GM19238 (cell line): Measurements from ENCODE around the gene SORCS1.
"Not testable (repeated sequence)": the region's sequence is repeated elsewhere in the genome, so short reads cannot be mapped to it uniquely, and the experiment has no call there.

Experiments used
- DNase-seq: peaks from one replicate; pipeline ENCODE4 v3.0.0; 2011; ENCODE audit warnings: low spot score; ENCODE audit not compliant: insufficient read length

SORCS1 gene

DNA sequence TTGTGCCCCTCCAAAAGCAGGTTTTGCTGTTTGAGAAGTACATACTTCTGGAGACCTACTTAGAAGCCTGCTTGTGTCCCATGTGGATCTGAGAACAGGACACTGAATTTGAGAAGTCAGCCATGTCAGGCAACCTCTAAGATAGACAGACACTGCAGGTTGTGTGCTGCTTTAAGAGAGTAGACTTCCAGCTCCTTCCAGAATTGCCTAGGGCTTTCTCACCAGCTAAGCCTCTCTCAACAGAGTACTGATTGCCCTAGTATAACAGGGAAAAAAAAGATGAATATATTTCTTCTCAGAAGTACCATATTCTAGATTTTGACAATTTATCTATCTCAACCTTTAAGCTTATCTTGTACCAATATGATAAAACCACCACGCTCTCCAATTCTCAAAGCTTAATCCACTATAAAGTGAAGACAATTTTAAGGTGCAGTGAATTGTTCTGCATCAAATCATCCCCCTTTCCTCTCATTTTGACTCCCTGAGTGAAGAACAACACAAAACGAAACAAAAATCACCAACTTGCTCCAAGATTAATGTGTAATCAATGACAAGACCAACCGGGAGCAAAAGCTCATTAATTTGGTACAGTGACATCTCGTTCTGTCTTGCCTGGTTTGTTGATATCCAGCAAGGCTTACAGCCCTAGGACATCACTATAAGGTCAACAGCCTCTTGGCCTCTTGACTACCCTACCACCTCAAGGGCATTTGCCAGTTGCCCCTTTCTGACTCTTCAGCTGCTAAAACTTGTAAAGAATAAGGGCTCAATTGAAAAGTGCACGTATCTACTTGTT is 214.6 kb downstream of the SORCS1 start:
- no peak for DNase-seq

DNA sequence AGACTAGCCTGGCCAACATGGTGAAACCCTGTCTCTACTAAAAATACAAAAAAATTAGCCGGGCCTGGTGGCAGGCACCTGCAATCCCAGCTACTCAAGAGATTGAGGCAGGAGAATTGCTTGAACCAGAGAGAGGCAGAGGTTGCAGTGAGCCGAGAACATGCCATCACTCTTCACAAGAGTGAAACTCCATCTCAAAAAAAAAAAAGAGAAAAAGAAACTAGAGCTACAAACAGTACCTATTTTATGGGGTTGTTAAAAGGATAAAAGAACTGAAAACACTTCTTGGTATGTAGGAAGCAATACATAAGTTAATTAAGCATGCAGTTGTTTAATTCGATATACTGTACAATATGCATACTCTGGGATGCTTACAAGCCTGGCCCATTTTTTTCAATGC is 216.9 kb downstream of the SORCS1 start:
- no peak for DNase-seq

DNA sequence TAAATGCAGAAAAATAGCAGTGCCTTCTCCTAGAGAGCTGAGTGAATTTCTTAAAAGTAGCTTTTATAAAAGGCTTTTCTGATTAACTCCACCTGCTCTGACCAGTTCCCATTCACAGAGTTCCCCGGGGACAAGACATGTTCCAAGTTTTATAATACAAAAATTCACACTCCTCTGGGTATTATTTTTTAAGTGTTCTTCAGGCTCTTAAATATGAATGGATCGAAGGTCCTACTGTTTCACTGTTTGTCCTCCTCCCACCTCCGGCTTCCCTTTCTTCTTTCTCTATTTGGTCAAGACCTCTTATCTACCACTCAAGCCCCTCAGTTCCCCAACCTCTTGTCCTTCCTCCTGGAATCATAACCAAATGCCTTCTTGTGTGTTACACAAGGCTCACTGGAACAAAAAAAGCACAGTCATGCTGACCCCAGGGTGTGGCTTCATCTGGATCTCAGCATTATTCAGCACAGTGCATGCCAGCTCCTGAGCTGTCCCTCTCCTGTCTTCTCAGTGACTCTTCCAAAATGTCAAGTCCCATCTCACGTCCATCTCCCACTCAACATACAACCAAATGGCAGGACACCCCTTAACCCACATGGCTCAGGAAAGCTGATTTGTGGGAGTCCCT is 222.4 kb downstream of the SORCS1 start:
- no peak for DNase-seq

DNA sequence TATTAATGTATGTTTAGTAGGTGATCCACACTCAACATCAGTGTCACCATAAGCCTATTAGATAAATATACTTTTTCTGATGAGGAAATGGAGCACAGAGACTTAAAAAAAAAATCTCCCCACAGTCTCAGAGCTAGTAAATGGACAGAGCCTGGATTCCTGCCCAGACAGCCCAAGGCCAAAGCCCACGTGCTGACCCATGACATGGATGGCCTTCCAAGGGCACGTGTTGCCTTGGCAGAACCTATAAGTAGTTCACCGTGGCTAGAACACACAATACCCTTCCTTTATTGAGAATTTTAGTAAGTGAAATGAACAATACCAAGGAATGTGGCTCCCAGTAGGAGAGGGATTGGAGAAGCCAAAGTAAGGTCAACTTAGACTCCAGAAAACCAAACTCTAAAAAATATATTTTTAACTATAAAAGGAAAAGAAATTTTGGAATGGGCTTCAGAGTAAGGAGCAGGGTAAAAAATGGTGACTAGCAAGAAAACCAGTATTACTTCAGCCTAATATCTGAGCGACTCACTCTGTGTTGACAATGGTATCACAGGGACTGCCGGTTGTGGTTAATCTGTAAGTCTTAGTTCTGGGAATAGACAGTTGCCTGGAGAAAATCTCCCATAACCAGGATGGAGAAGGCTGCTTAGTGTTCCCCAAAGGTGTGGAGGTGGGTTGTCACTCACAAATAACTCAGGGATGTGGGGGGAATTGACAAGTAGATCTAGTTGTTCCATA is 223.0 kb downstream of the SORCS1 start:
- no peak for DNase-seq

DNA sequence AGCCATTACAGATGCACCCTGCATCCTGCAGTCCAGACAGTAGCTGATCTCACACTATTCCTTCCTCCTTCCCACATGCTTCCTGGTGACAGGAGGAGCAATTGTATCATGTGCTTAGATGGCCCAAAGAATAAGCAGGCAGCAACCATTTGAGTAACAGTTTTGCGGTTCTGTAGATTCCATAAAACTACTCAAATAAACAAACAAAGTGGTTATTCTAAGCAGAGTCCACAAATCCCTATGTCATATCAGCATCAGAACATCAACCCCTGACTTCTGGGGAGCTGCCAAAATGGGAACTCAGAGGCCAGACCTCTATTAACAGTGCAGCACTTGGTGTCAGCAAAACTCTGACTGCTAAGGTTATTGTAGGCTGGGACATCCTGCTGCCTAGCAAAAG is 226.0 kb downstream of the SORCS1 start:
- no peak for DNase-seq

DNA sequence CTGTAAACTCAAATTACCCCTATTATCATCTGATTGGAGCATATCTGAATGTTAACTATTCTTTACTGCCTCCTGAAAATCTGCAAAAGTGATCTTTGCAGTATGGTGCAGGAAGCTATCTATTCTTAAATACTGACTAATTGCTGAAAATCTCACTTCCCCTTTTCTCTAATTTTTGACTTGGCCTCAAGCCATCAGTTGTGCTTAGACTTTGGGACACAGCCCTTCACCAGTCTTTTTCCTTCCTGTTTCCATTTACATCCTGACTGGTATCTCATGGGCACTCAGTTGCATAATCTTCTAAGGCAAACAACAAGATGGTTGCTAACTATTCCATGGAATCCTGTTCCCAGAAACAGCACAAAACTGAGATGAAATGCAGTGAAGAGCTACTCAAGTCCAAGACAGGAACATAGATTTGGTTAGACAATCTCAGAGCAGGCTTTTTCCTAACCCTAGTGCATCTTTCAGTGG is 228.5 kb downstream of the SORCS1 start:
- DNase-seq: no peak

DNA sequence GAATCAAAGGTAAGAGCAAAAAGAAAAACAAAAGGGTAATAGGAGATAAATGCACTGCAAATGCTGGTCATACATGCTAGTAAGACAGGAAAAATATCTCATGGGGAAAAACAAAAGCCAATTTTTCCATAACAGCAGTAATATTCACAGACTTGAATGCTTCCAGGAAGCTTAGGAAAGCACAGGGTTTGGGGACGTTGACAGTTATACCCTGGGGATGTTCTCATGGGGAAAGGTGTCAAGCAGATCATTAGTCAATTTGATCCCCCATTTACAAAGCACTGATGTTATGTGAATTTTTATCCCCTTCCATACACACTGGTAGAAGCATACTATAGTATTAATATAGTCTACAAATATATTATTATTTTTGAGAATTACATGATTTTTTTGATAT is 232.7 kb downstream of the SORCS1 start:
- no peak for DNase-seq

DNA sequence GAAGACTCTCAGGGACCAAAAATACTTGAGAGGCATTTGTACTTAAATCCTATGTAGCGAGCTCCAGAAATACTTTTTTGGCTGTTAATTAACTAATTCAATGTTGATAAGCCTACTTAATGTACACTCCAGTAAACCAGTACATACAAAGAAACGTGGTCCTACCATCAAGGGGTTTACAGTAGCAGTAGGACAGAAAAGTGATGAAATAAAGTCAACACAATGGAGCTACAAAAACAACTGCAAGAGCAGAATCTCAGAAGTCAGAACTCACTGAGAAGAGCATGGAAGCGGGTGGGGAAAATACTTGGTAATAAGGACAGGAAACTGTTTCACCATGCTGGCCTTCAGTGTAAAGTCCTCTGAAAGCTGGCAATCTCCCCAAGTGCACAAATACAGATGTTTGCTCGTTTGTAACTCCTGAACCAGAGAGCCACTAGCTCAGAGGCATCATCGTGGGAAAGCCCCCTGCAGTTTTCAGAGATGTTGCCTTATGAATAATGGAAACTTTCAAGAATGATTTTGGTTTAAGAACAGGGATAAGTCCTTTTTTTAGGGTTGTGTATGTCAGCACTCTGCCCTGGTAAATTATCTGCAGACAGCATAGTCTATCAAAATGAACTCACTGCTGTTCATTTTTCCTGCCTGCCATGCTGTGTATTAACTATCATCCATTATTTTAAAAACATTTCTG is 233.2 kb downstream of the SORCS1 start:
- DNase-seq: peak; percentile 38

DNA sequence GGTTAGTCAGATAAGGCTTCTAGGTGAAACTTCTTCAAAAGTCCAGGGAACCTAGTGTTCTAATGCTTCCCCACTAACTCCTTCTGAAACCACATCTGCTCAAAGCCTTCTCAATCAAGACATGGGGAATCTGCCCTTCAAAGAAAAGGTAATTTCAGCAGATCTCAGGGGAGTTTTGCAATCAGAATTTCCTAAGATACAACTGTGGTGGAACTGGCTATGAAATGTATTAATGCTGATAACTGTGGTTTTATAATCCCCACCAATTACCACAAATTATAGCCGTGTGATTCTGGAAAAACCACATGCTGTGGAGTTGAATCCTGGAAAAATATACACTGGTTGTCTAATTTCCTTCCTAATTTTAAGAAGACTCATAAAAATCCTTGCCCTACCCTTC is 233.8 kb downstream of the SORCS1 start:
- no peak for DNase-seq

DNA sequence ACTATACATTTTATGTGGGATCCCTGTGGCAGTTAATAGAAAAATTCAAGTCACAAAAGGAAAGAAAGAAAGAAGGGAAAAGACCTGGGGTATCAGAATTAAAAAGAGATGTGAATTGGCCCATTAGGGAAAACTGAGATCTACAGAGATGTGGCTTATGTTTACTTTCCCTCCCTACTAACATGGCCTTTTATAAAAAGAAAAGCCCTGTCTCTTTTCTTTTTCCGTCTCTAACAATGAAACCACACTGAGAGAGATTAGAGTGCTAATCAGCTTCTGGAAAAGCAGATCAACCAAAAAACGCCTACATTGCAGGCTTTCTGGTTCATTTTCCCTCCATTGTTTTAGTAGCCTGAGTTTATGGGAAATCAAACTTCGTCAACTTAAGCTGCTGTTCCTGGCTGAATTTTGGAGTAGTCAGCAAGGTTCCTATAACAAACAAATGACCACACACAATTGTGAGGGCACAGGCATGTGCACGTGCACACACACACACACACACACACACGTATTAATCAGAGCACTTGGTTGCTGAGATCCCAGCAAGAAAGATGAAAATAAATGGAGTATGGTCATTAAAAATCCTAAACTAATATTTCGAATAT is 235.1 kb downstream of the SORCS1 start:
- DNase-seq: no peak

DNA sequence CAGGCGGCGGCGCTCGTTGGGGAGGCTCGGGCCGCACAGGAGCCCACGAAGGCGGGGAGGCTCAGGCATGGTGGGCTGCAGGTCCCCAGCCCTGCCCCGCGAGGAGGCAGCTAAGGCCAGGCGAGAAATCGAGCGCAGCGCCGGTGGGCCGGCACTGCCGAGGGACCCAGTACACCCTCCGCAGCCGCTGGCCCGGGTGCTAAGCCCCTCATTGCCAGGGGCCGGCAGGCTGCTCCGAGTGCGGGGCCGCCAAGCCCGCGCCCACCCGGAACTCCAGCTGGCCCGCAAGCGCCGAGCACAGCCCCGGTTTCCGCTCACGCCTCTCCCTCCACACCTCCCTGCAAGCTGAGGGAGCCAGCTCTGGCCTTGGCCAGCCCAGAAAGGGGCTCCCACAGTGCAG is 236.4 kb downstream of the SORCS1 start:
- DNase-seq: not testable (repeated sequence)

DNA sequence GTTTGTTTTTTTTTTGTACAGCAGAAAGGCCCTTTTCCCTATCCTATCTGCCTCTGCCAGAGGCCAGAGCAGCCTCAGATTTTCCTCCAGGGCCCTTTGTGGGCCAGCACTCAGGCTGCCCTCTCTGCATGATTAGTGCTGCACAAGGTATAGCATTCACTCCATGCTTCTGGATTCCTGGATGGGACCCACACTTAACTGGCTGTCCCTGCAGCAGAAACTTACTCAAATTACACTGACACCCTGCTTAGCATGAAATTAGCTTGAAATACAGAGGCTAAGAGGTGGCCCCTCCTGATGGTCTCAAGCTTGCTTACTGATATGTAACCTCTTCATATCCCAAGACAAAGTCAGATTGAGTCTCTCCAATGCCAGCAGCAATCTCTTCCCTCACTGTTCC is 239.3 kb downstream of the SORCS1 start:
- no peak for DNase-seq

DNA sequence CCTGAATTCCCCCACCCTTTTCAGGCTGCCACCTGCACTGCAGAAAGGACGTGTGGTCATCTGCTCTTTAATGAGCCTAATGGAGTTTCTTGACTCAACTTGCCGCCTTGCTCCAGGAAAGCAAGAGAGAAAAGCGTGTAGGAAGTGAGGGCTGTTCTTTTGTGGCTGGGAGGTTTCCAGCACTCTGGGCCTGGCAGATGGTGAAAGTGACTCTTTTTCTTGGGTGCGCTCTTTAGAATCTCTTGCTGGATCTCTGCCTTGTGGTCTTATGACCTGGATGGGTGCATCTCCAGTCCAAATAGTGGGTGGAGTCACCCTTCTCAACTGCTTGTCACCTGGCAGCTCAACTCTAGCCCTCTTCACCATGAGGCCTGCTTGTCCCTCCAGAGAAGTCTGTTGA is 244.0 kb downstream of the SORCS1 start:
- DNase-seq: no peak

DNA sequence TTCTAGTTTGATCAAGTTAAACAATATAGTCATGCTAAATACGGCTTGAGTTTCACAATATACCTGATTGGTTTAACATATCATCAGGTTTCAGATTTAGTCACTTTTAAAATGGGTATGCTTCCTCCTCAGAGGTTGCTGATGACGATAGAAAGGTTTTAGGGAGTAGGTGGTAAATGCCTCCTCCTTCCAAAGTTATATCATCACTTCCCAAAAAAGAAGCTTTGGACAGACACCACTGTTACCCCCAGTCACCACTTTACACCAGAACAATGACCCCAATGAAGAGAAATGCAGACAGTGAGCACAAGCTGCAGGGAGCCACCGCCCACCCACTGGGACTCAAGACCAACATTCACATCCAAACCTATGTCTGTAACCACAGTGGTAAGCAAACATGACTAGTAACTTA is 244.6 kb downstream of the SORCS1 start:
- no peak for DNase-seq

DNA sequence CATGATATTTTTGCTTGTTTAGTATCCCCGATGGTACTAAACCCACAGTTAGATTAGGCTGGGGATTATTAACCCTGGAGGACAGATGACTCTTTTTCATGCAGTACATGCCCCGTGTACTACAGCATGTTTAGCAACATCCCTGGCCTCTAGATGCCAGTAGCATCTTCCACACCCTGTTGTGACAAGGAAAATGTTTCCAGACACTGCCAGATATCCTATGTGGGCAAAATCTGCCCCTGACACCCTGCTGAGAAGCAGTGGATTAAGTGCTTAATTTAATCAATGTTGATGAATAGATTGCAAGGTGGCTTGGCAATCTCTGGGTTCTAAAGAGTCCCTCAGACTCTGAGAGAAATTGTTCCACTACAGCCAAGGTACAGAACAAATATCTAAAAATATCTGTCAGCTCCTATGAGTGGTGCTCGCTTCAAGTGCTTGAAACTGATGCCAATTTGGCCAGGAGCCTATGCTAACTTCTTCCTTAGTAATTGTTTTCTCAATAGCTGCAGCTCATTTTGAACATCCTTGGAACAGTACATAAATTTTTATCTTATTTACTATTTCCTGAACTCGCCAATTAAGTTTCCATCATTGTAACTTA is 247.0 kb downstream of the SORCS1 start:
- no peak for DNase-seq

DNA sequence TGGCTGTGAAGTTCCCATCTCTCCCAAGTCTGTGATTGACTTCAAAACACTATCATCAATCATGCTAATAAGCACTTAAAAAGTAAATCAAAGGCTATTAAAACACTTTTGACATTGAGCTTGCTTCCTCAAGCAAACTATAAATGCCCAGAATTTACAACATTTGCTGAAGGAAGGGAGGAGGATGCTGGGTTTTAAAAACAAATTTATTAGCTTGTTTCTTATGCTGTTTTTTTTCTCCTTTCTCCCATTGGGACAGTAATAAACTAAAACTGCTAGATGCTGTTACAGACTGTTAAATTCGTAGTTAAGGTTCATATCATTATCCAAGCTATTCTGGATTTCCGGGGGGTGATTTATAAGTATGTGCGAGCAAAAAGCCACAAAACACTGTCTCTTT is 250.5 kb downstream of the SORCS1 start:
- no peak for DNase-seq

DNA sequence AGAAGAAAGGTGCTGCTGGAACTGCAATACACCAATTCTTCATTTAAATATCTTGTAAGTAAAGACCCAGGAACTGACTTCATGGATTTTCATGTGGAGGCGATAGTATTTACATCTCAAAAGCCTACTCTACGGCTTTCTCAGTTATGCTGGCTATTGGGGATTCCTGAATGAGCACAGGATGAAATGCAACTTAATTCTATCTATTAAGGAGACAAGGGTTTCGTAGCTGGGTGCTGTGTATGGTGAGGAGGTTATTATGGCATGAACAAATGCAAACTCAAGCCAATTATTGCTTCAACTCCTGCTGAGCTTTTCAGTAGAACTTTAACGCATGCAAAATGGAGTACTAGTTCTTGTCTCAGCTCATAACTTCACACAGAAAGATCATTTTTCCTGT is 251.2 kb downstream of the SORCS1 start:
- DNase-seq: no peak

DNA sequence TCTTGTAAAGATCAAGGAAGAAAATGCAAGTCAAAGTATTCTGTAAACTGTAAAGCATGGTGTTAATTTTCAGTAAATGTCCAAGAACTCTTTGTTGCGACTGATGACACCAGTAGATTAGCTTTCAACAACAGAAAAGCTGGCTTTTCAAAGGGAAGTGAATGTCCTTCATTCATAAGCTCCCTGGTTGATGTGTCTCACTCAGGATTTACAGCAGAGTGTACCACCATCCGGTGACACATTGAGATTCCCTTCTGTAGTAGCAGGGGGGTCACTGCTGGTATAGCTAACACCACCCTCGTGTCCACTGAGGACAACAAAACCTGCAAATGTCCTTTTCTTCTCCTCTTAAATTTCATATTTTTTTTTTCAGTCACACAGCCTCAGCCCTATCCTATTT is 253.4 kb downstream of the SORCS1 start:
- DNase-seq: no peak

DNA sequence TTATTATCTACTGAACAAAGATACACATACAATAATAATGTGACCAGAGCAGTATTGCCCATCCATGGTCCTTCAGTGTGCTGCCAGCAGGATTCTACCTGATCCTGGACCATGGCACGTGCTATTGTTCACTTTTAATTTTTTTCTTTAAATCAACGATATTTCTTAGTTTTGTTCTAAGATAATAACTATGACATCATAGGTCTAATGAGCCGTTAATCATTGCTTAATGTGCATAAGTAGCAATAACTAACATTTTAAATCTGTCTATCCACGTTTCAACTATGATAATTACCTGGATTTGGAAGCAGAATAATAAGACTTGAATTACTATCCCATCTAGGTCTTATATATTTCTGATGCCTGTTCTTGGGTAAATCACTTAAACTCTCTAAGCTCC is 253.8 kb downstream of the SORCS1 start:
- no peak for DNase-seq

DNA sequence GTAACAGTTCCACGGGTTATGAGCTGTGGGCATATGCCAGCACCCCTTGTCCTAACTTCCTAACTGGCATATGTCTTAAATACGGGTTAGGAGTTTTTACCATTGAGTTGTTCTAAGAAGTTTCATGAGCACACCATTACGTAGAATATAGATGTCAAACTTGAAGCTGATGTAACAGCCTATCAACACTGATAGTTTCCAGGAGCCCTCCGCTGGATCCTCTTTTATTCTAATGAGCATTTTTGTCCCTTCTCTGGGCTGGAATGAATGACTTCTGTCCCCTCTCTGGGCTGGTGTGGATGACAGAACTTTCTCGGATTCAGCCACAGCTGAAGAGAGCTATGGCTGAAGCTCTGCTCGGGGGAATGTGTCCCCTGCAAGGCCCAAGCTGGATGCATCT is 256.3 kb downstream of the SORCS1 start:
- DNase-seq: no peak

DNA sequence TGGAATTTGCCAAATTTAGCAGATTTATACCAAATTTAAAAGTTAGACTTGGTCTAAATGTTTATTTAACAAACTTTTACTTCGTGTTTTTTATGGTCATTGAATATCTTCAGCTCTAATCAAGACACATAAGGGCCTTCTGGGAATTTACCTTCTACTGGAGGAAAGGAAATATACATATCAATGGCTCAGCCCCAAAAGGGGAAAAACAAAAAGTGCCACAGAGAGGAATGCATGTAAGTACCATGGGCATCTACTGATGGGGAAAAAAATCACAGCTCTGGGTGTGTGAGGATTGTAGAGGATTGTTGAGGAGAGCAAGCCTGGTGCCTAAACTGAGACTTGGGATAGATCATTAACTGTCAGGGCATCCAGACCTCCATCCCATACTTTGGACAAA is 260.3 kb downstream of the SORCS1 start:
- no peak for DNase-seq
